Pericardium fibroblast (primary cell): Measurements from ENCODE around the gene RFESD. TPM values are rescaled to one million over a fixed set of nuclear protein-coding genes. Genes with fewer than 3 reads are reported as not detected.

Experiments used
- total RNA-seq: library from RNA; depleted of rRNA; stranded (reverse); fragments of >200 nt; gene quantifications from 2 replicates; pipeline ENCODE4 v1.2.3, GENCODE V29; 2015

RFESD gene
- total RNA-seq: 0.17 and 4.9 TPM in 2 replicates

GRCh38 chr5:95646569-95647431 is at the start of gene RFESD:
TSS of gene RFESD (plus strand) at chr5:95646777. CDS start at chr5:95652272, 5,495 bp downstream.

GRCh38 chr5:95620030-95620869 is 26.3 kb upstream of the RFESD start, which contains the start of gene GPR150:
TSS of gene GPR150 (plus strand) at chr5:95620087. CDS start at chr5:95620276, 189 bp downstream.

GRCh38 chr5:95682891-95683290 is 36.3 kb downstream of the RFESD start, which contains the start of gene SPATA9:
TSS of gene SPATA9 (minus strand) at chr5:95682991. CDS start at chr5:95682854, 137 bp downstream.

Other genes starting within 250 kb of the RFESD start
- gene SKIC3, start 91.8 kb upstream of the RFESD start, total RNA-seq: 50.5 and 53.6 TPM in 2 replicates
- 8.4 and 9.5 TPM in 2 replicates for gene ARSK, start 91.7 kb upstream of the RFESD start, total RNA-seq
- 0.26 and 0.58 TPM in 2 replicates for gene GPR150, start 26.7 kb upstream of the RFESD start, total RNA-seq
- 0.82 TPM in 1 of 2 replicates, not detected in the other for gene SPATA9, start 36.2 kb downstream of the RFESD start, total RNA-seq
- 140 and 143 TPM in 2 replicates for gene RHOBTB3, start 84.6 kb downstream of the RFESD start, total RNA-seq
- 35.0 and 113 TPM in 2 replicates for gene GLRX, start 175.9 kb downstream of the RFESD start, total RNA-seq